ENCODE results near the gene MBD3.

DNA sequence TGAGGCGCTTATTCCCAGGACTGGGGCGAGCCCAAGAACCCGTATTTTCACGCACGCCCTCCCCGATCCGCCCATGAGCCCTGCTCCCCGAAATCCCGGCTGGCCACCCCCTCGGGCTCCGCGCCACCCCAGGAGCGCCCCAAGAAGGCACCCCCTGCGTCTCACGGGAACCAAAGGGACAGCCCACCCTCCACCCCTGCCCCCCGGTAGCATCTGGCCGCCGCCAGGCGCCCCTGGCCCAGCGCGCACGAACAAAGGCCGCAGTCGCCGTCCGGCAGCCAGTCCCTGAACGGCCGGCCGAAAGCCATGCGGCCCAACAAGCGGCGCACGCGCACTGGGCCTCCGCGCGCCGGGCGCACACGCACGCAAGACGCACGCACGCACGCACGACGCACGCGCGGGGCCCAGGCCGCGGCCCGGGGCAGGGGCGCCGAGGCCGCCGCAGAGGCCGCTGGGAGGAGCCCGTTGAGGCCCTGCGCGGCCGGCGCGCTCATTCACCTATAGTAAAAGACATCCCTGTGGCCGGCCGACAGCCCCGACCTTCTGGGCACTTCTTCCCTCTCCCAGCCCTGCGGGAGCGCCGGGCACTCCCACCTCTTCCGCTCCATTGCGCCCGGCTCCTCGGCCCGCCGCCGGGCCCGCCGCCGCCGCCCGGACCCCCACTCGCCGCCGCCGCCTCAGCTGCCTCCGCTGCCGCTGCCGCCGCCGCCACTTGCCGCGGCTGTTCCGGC, 476 bp downstream of the MBD3 start:
- TF ChIP-seq, protein P1, sequence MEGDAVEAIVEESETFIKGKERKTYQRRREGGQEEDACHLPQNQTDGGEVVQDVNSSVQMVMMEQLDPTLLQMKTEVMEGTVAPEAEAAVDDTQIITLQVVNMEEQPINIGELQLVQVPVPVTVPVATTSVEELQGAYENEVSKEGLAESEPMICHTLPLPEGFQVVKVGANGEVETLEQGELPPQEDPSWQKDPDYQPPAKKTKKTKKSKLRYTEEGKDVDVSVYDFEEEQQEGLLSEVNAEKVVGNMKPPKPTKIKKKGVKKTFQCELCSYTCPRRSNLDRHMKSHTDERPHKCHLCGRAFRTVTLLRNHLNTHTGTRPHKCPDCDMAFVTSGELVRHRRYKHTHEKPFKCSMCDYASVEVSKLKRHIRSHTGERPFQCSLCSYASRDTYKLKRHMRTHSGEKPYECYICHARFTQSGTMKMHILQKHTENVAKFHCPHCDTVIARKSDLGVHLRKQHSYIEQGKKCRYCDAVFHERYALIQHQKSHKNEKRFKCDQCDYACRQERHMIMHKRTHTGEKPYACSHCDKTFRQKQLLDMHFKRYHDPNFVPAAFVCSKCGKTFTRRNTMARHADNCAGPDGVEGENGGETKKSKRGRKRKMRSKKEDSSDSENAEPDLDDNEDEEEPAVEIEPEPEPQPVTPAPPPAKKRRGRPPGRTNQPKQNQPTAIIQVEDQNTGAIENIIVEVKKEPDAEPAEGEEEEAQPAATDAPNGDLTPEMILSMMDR (IDR thresholded peaks at IDR 0.05) = no peak; the same call in 1 of the 2 replicates
- no peak for TF ChIP-seq ZFX (IDR thresholded peaks at IDR 0.05; ENCODE audit: borderline replicate concordance)
